IPS-NIHi7 (cell line): Measurements from ENCODE around the gene GPR161.
"Not testable (repeated sequence)": the region's sequence is repeated elsewhere in the genome, so short reads cannot be mapped to it uniquely, and the experiment has no call there.

Experiments
- DNase-seq: peaks from one replicate; pipeline ENCODE4 v3.0.0; 2012; ENCODE audit warnings: mixed read lengths; ENCODE audit errors: extremely low spot score

GPR161 gene, protein sequence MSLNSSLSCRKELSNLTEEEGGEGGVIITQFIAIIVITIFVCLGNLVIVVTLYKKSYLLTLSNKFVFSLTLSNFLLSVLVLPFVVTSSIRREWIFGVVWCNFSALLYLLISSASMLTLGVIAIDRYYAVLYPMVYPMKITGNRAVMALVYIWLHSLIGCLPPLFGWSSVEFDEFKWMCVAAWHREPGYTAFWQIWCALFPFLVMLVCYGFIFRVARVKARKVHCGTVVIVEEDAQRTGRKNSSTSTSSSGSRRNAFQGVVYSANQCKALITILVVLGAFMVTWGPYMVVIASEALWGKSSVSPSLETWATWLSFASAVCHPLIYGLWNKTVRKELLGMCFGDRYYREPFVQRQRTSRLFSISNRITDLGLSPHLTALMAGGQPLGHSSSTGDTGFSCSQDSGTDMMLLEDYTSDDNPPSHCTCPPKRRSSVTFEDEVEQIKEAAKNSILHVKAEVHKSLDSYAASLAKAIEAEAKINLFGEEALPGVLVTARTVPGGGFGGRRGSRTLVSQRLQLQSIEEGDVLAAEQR

DNA sequence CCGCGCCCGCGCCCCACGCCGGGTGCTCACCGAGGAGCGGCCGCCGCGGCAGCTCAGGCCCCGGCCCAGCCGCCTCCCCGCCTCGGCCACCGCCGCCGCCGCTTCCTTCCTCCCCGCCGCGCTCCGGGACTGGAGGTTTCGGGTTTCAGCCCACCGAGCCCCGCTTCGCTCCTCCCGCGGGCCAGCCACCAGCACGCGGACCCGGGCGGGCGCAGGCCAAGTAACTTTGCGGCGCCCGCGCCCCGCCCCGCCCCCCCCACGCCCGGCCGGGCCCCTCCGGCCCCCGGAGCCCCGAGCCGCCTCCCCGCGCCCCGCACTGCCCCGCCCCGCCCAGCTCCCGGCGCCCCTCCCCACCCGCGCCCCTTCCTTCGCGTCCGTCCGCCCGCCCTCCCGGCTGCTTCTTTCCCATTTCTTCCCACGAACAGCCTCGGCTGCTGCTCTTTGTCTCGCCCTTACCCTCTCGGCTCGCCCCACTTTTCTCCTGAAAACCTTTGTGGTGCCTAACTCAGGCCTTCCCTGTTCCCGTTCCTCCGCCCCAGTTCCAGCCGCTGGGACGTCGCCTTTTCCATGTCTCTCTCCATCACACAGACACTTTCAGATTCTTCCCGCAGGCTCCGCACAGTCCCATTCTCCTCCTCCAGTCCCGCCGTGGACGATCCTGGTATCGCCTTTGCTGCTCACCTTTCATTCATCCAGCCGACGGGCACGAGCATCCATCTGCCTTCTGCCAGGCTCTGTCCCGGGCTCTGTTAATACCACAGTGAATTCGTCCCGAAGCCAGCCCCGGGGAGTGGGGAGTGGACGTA, at the start of gene GPR161:
TSS of gene GPR161 (minus strand) at position 222 of the 806 bp plus-strand sequence. CDS start 32,080 bp downstream, outside the sequence.
- peak; percentile 58 for DNase-seq

GRCh38 chr1:168181063-168181720, 44.5 kb upstream of the GPR161 start:
- DNase-seq = not testable (repeated sequence)

GRCh38 chr1:168180148-168180524, 43.4 kb upstream of the GPR161 start:
- no peak for DNase-seq

DNA sequence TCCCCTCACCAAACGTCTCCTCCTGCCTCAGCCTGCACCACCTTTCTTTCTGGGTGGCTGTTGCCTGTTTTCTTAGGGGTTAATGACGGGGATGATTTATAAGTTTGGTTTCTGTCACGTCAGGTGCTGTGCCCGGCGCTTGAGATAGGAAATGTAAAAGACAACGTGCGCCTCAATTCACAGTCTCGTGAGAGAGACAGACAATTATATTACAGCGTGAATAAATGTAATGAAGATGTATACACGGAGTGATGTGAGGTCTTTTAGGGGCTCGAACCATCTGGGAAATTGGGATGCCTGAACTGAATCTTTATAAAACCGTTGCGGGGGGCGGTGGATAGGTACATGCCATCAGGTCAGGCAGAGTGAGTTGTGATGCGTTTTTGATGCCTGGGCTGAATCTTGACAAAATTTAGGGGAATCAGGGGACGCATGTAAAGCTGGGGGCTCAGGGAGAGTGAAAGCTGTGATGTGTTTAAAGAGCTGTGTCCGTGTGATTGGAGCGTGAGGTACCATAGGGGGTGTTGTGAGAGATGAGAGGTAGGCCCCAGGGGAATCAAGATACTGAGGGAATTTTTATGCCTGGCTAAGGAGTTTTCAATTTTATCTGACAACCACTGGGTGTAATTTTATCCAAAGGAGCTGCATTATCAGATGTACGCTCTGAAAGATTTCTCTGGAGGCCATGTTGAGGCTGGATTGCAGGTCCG, 42.9 kb upstream of the GPR161 start:
- DNase-seq = no peak

GRCh38 chr1:168178638-168179437, 42.1 kb upstream of the GPR161 start, which contains the start of gene TIPRL:
Gene TIPRL (plus strand): TSS chr1:168178962. CDS start chr1:168179078, 116 bp downstream.
- DNase-seq = peak; percentile 92

- no peak for DNase-seq
These were observed 41.5 kb upstream of the GPR161 start for GRCh38 chr1:168178227-168178637.

DNA sequence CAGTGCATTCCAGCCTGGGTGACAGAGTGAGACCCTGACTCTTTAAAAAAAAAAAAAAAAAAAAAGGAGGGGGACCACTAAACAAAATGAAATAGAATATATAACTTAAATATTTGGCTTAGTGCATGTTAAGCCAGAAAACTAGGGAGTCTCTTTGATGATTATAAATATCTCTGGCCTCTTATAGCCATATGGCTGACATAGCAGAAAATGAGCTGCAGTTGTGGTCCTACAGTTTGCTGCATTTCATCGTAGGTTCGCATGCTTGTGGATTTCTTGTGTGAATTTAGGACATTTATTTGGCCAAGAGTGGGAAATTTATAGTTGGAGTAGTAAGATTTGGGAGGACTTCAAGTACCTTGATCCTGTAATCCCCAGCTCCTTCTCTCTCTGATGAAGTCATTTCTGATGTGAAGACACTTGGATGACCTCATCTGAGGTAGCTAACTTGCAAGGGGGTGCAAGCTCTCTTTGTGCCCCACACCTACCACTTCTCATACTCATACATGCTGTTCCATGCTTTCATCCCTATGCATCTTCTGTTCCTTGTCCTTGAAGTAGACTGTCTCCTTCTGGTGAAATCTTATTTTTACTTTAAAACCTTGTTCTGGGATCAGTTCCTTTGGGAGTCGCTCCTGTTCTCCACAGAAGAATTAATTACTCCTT, 35.7 kb upstream of the GPR161 start:
- no peak for DNase-seq

- DNase-seq = no peak
These were observed 34.1 kb upstream of the GPR161 start for GRCh38 chr1:168170564-168171508.

DNA sequence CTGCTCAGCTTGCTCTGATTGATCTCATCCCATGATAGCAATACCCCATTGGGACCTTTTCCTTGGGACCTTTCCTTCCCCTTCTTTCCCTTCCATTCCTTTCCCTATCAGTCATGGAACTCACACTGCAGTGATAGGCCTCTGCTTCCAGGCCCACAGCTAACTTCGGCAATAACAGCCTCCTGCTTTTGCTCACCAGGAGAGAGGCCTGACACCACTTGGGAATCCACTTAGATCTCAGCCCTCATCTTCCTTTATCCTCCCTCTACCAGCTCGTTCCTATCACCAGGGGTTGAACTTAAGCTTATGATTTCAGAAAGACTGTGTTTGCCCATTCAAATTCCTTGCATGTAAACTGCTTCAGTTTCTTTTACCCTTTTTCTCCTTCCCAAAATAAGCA, 31.1 kb upstream of the GPR161 start:
- DNase-seq = no peak

DNA sequence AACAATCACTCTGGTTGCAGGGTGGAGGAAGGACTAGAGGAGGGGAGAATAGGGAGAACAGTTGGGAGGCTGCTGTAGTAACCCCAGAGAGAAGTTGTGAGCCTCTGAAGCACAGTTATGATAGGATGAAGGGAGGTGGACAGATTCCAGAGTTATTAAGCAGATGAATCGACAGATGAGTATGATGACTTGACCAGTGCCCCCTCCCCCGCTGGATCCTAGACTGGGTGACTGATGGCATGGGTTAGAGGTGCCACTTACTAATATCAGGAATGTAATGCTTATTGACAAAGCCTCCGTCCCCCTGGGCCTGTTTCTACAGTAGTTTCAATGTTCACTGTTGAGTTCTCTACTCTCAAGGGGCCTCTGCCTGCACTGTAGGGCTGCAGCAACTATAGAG, 28.0 kb upstream of the GPR161 start:
- DNase-seq = no peak

DNA sequence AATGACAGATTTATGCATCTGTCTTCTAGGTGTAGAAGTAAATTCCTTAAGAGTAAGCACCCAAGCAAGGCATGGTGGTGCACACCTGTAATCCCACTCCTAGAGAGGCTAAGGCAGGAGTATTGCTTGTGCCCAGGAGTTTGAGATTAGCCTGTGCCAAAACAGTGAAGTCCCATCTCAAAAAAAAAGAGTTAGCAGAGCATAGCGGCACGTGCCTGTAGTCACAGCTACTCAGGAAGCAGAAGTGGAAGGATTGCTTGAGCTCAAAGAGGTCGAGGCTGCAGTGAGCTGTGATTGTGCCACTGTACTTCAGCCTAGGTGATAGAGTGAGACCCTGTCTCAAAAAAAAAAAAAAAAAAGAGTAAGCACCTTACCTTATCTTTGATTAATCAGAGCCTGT, 26.9 kb upstream of the GPR161 start:
- DNase-seq = no peak

- no peak for DNase-seq
These were observed 24.7 kb upstream of the GPR161 start for GRCh38 chr1:168161459-168161858.

DNA sequence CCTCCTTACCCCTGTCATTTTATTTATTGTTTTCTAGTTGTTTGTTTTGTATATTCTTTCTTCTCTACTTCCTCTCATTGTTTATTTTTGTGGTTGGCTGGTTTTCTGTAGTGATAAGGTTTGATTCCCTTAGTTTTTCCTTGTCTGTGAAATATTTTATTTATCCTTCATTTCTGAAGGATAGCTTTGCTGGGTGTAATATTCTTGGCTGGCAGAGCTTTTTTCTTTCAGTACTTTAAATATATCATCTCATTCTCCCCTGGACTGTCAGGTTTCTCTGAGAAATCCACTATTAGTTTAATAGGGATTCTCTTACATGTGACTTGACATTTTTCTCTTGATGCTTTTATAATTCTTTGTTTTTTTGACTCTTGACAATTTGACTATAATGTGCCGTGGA, 23.2 kb upstream of the GPR161 start:
- DNase-seq = no peak

- no peak for DNase-seq
These were observed 22.5 kb upstream of the GPR161 start for GRCh38 chr1:168159251-168159650.

DNA sequence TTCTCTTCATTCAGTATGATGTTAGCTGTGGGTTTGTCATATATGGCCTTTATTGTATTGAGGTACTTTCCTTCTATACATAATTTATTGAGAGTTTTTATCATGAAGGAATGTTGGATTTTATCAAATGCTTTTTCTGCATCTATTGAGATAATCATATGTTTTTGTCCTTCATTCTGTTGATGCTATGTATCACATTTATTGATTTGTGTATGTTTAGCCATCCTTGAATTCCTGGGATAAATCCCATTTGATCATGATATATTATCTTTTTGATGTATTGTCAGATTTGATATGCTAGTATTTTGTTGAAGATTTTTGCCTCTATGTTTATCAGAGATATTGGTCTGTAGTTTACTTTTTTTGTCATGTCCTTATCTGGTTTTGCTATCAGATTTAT, 20.9 kb upstream of the GPR161 start:
- no peak for DNase-seq

GRCh38 chr1:168155910-168156309, 19.2 kb upstream of the GPR161 start:
- DNase-seq = no peak

- DNase-seq = not testable (repeated sequence)
These were observed 18.0 kb upstream of the GPR161 start for GRCh38 chr1:168154707-168155106.

- DNase-seq = no peak
These were observed 15.2 kb upstream of the GPR161 start for GRCh38 chr1:168151935-168152334.

GRCh38 chr1:168150283-168150682, 13.6 kb upstream of the GPR161 start:
- DNase-seq = no peak
